H9 (cell line): ENCODE data around the gene ZNF521. TPM values are rescaled to one million over a fixed set of nuclear protein-coding genes. Genes with fewer than 3 reads are reported as not detected.

Experiments
- DNase-seq: peaks from one replicate; pipeline ENCODE4 v3.0.0-alpha.2; 2017
- H2AFZ ChIP-seq: one replicate; pipeline ENCODE4 v1.6.1; 2013; ENCODE audit warnings: mild to moderate bottlenecking, low read length, control low read depth, moderate library complexity
- H2AK5ac ChIP-seq: 2 replicates; pipeline ENCODE4 v1.6.1; 2013; ENCODE audit warnings: low read length, control low read depth, mixed read lengths; ENCODE audit not compliant: insufficient read length
- H2BK120ac ChIP-seq: one replicate; pipeline ENCODE4 v1.6.1; 2013; ENCODE audit warnings: low read depth, mild to moderate bottlenecking, low read length, control low read depth, inconsistent platforms; ENCODE audit not compliant: poor library complexity, severe bottlenecking
- H2BK12ac ChIP-seq: 2 replicates; pipeline ENCODE4 v1.6.1; 2013; ENCODE audit warnings: low read length, control low read depth, mixed read lengths, low read depth; ENCODE audit not compliant: insufficient read length
- H2BK15ac ChIP-seq: 2 replicates; pipeline ENCODE4 v1.6.1; 2013; ENCODE audit warnings: low read depth, low read length, control low read depth
- H2BK20ac ChIP-seq: one replicate; pipeline ENCODE4 v1.6.1; 2013; ENCODE audit warnings: low read depth, mild to moderate bottlenecking, low read length, control low read depth, inconsistent platforms; ENCODE audit not compliant: poor library complexity, severe bottlenecking
- H2BK5ac ChIP-seq: 2 replicates; pipeline ENCODE4 v1.6.1; 2013; ENCODE audit warnings: low read length, control low read depth, mixed read lengths; ENCODE audit not compliant: insufficient read length
- H3K14ac ChIP-seq: 2 replicates; pipeline ENCODE4 v1.6.1; 2013; ENCODE audit warnings: low read length, control low read depth; ENCODE audit not compliant: insufficient read depth
- H3K18ac ChIP-seq: 2 replicates; pipeline ENCODE4 v1.6.1; 2013; ENCODE audit warnings: low read depth, mild to moderate bottlenecking, mixed read lengths, low read length, control low read depth; ENCODE audit not compliant: insufficient read length
- H3K23ac ChIP-seq: 2 replicates; pipeline ENCODE4 v1.6.1; 2013; ENCODE audit warnings: low read length, control low read depth, mixed read lengths, low read depth; ENCODE audit not compliant: insufficient read length
- H3K23me2 ChIP-seq: 2 replicates; pipeline ENCODE4 v1.6.1; 2013; ENCODE audit warnings: low read depth, mild to moderate bottlenecking, mixed read lengths, low read length, control low read depth; ENCODE audit not compliant: insufficient read length, poor library complexity, severe bottlenecking
- H3K27ac ChIP-seq: 2 replicates; pipeline ENCODE4 v1.5.1; 2013; ENCODE audit warnings: low read length, control low read depth, mixed read lengths, low read depth; ENCODE audit not compliant: insufficient read length
- H3K27me3 ChIP-seq: 2 replicates; pipeline ENCODE4 v1.6.1; 2013; ENCODE audit warnings: low read length, control low read depth, inconsistent platforms; ENCODE audit not compliant: insufficient read depth
- H3K4ac ChIP-seq: 2 replicates; pipeline ENCODE4 v1.6.1; 2013; ENCODE audit warnings: low read depth, mild to moderate bottlenecking, control low read depth, inconsistent platforms, low read length, moderate library complexity
- H3K4me1 ChIP-seq: 2 replicates; pipeline ENCODE4 v1.6.1; 2013; ENCODE audit warnings: low read length, control low read depth, inconsistent platforms; ENCODE audit not compliant: insufficient read depth
- H3K4me2 ChIP-seq: 2 replicates; pipeline ENCODE4 v1.6.1; 2013; ENCODE audit warnings: low read length, control low read depth, mixed read lengths; ENCODE audit not compliant: insufficient read length, insufficient read depth
- H3K56ac ChIP-seq: 2 replicates; pipeline ENCODE4 v1.6.1; 2013; ENCODE audit warnings: low read depth, mild to moderate bottlenecking, mixed read lengths, low read length, control low read depth; ENCODE audit not compliant: insufficient read length
- H3K79me1 ChIP-seq: 2 replicates; pipeline ENCODE4 v1.6.1; 2013; ENCODE audit warnings: low read depth, mild to moderate bottlenecking, moderate library complexity, low read length, control low read depth, inconsistent platforms; ENCODE audit not compliant: insufficient read depth, poor library complexity, severe bottlenecking
- H3K79me2 ChIP-seq: 2 replicates; pipeline ENCODE4 v1.6.1; 2013; ENCODE audit warnings: low read length, control low read depth, inconsistent platforms; ENCODE audit not compliant: insufficient read depth
- H3K9ac ChIP-seq: 2 replicates; pipeline ENCODE4 v1.6.1; 2013; ENCODE audit warnings: low read length, control low read depth, mixed read lengths; ENCODE audit not compliant: insufficient read length; ENCODE audit errors: extremely low read depth
- H3K9me3 ChIP-seq: one replicate; pipeline ENCODE4 v1.6.1; 2013; ENCODE audit warnings: low read depth, low read length, inconsistent platforms; ENCODE audit not compliant: control insufficient read depth
- H3T11ph ChIP-seq: one replicate; pipeline ENCODE4 v1.6.1; 2013; ENCODE audit warnings: mild to moderate bottlenecking, low read length, control low read depth, inconsistent platforms
- H4K20me1 ChIP-seq: one replicate; pipeline ENCODE4 v1.6.1; 2013; ENCODE audit not compliant: control insufficient read depth, insufficient read length, insufficient read depth
- H4K5ac ChIP-seq: 2 replicates; pipeline ENCODE4 v1.6.1; 2013; ENCODE audit warnings: low read depth, mild to moderate bottlenecking, mixed read lengths, low read length, control low read depth; ENCODE audit not compliant: insufficient read length
- H4K8ac ChIP-seq: replicated peaks from 2 replicates; pipeline ENCODE4 v1.6.1; 2013; ENCODE audit warnings: low read length, control low read depth, mixed read lengths, low read depth; ENCODE audit not compliant: insufficient read length
- H4K91ac ChIP-seq: 2 replicates; pipeline ENCODE4 v1.6.1; 2013; ENCODE audit warnings: low read depth, mild to moderate bottlenecking, moderate library complexity, mixed read lengths, low read length, control low read depth; ENCODE audit not compliant: insufficient read length
- H3K27ac Mint-ChIP-seq, 3 experiments: 2 replicates in 2 of 3; 3 replicates in 1 of 3; pipeline ENCODE4 v1.8.0; 2020 to 2021; ENCODE audit warnings: mixed read lengths in 3 of 3, mild to moderate bottlenecking in 1 of 3, moderate library complexity in 1 of 3
- H3K27me3 Mint-ChIP-seq: 2 replicates; pipeline ENCODE4 v1.8.0; 2021; ENCODE audit warnings: low read depth, mild to moderate bottlenecking, moderate library complexity, mixed read lengths
- H3K36me3 Mint-ChIP-seq, 3 experiments: 2 replicates in 2 of 3; 3 replicates in 1 of 3; pipeline ENCODE4 v1.8.0; 2020 to 2021; ENCODE audit warnings: low read depth in 3 of 3, mixed read lengths in 3 of 3; ENCODE audit not compliant: insufficient read depth in 1 of 3
- H3K4me1 Mint-ChIP-seq, 2 experiments: 2 replicates each; pipeline ENCODE4 v1.8.0; 2020; ENCODE audit warnings: mixed read lengths in 2 of 2
- H3K4me3 Mint-ChIP-seq, 2 experiments: 2 replicates in 1 of 2; 3 replicates in 1 of 2; pipeline ENCODE4 v1.8.0; 2020 to 2021; ENCODE audit warnings: mild to moderate bottlenecking in 2 of 2, mixed read lengths in 2 of 2, moderate library complexity in 1 of 2
- H3K9me3 Mint-ChIP-seq, 2 experiments: 2 replicates in 1 of 2; 3 replicates in 1 of 2; pipeline ENCODE4 v1.8.0; 2020; ENCODE audit warnings: mild to moderate bottlenecking in 2 of 2, mixed read lengths in 2 of 2, moderate library complexity in 1 of 2
- CTCF ChIP-seq: fragments of 200-600 bp; sonication (generic); conservative IDR thresholded peaks from 3 replicates; pipeline ENCODE4 v1.8.0; 2021; ENCODE audit warnings: antibody characterized with exemption, mild to moderate bottlenecking
- WGBS: extraction: QIAGEN DNeasy Blood & Tissue Kit; methylation state at CpG from one replicate; pipeline ENCODE4 v1.1.7; 2013; ENCODE audit warnings: missing lambda C conversion rate, low lambda C conversion rate, mixed read lengths; ENCODE audit not compliant: insufficient read length; ENCODE audit errors: extremely low coverage; 5-methylcytosine and 5-hydroxymethylcytosine counted together
- total RNA-seq: library from RNA; stranded (reverse); gene quantifications from 2 replicates; pipeline ENCODE4 v1.2.1, GENCODE V29; 2021

Gene ZNF521
- total RNA-seq, 1 experiment from 2014 or later = 3.3 TPM

- no peaks in the 10 kb centered on the region for H3K4me1 ChIP-seq
- no peak overlapping the region for H3K18ac ChIP-seq
- no peak overlapping the region for H3K27ac ChIP-seq
- no peak overlapping the region for H4K8ac ChIP-seq
- H3K4me3 Mint-ChIP-seq = no peak overlapping the region
- TF ChIP-seq CTCF = no peak
- H2BK120ac ChIP-seq = no peak overlapping the region
- H3K4ac ChIP-seq = no peak overlapping the region
- H2BK5ac ChIP-seq = no peak overlapping the region
- no peak overlapping the region for H2BK20ac ChIP-seq
- H2BK15ac ChIP-seq = no peak overlapping the region
- H3K27me3 Mint-ChIP-seq = peaks cover 3% of the 10 kb centered on the region
- no peak overlapping the region for H2AFZ ChIP-seq
- no peak overlapping the region for H3K4me2 ChIP-seq
- no peak overlapping the region for H2BK12ac ChIP-seq
- no peaks in the 10 kb centered on the region for H3K79me2 ChIP-seq
- H4K5ac ChIP-seq = no peak overlapping the region
- H3K4me1 Mint-ChIP-seq = peaks cover 0 to 12% of the 10 kb centered on the region in 2 experiments; a peak in 2 of 4 replicates
- no peaks in the 10 kb centered on the region for H3K9me3 ChIP-seq
- no peak overlapping the region for H3K56ac ChIP-seq
- no peaks in the 10 kb centered on the region for H3K23me2 ChIP-seq
- H3K36me3 Mint-ChIP-seq = peaks cover 0 to 12% (median 2%) of the 10 kb centered on the region in 3 experiments; a peak in 3 of 7 replicates
- H4K20me1 ChIP-seq = no peaks in the 10 kb centered on the region
- H3K23ac ChIP-seq = no peak overlapping the region
- no peak overlapping the region for H3K14ac ChIP-seq
- H3K79me1 ChIP-seq = no peaks in the 10 kb centered on the region
- no CpG with 5 or more reads among the region's 5 CpGs for WGBS
- H4K91ac ChIP-seq = no peak overlapping the region
- H3K27me3 ChIP-seq = no peaks in the 10 kb centered on the region
- no peak overlapping the region for H3K27ac Mint-ChIP-seq
- H3T11ph ChIP-seq = no peak overlapping the region
- no peak overlapping the region for H3K9ac ChIP-seq
- no peaks in the 10 kb centered on the region for H3K9me3 Mint-ChIP-seq
- no peak overlapping the region for H2AK5ac ChIP-seq
- DNase-seq = no peak
Measured at GRCh38 chr18:25147877-25148488, 204.0 kb downstream of the ZNF521 start.
